ENCODE data around the gene KCNQ1.

Gene KCNQ1

DNA sequence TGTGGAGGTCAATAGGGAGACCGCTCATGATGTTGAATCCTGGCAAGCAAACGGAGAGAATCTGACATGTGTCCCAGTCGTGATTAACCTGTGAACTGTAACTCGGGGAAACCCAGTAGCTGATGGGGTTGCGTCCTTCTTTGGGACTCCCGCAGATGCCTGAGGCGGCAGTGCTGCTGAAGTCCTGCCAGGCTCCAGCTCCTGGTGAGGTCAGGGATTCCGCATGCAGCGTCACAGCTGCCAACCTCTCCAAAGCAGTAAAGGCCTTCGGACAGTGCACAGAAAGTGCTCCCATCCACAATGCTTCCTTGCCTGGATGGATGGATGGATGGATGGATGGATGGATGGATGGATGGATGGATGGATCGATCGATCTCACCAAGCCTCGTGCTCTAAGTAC, 13.5 kb downstream of the KCNQ1 start:
- no peak for ATAC-seq (ENCODE audit: insufficient read depth, low read depth)
- H3K9ac ChIP-seq (ENCODE audit: low read depth, low read length) = no peak overlapping the region
- H2AFZ ChIP-seq (ENCODE audit: low read depth, low read length) = no peak overlapping the region
- no peak for DNase-seq
- H4K20me1 ChIP-seq (ENCODE audit: insufficient read depth, low read length) = no peaks in the 10 kb centered on the region
- H3K36me3 ChIP-seq (ENCODE audit: insufficient read depth, low read length) = no peaks in the 10 kb centered on the region
- TF ChIP-seq EZH2 (IDR thresholded peaks at IDR 0.05; ENCODE audit: borderline replicate concordance, low read depth, low read length, severe bottlenecking) = no peak
- TF ChIP-seq, protein P1, sequence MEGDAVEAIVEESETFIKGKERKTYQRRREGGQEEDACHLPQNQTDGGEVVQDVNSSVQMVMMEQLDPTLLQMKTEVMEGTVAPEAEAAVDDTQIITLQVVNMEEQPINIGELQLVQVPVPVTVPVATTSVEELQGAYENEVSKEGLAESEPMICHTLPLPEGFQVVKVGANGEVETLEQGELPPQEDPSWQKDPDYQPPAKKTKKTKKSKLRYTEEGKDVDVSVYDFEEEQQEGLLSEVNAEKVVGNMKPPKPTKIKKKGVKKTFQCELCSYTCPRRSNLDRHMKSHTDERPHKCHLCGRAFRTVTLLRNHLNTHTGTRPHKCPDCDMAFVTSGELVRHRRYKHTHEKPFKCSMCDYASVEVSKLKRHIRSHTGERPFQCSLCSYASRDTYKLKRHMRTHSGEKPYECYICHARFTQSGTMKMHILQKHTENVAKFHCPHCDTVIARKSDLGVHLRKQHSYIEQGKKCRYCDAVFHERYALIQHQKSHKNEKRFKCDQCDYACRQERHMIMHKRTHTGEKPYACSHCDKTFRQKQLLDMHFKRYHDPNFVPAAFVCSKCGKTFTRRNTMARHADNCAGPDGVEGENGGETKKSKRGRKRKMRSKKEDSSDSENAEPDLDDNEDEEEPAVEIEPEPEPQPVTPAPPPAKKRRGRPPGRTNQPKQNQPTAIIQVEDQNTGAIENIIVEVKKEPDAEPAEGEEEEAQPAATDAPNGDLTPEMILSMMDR (IDR thresholded peaks at IDR 0.05; ENCODE audit: borderline replicate concordance, extremely low read depth, low read length, poor library complexity, severe bottlenecking) = no peak
- no peak overlapping the region for H3K4me3 ChIP-seq (ENCODE audit: low read depth in 1 of 2, low read length in 2 of 2)
- H3K4me1 ChIP-seq (ENCODE audit: insufficient read depth, low read length) = no peaks in the 10 kb centered on the region
- H3K79me2 ChIP-seq (ENCODE audit: insufficient read depth, low read length) = no peaks in the 10 kb centered on the region
- no peak overlapping the region for H3K27ac ChIP-seq (ENCODE audit: low read length)
- no peak overlapping the region for H3K4me2 ChIP-seq (ENCODE audit: insufficient read depth, low read length)
- H3K9me3 ChIP-seq (ENCODE audit: insufficient read depth, low read length, severe bottlenecking) = no peaks in the 10 kb centered on the region
- H3K27me3 ChIP-seq (ENCODE audit: insufficient read depth, low read length, poor library complexity) = no peaks in the 10 kb centered on the region

DNA sequence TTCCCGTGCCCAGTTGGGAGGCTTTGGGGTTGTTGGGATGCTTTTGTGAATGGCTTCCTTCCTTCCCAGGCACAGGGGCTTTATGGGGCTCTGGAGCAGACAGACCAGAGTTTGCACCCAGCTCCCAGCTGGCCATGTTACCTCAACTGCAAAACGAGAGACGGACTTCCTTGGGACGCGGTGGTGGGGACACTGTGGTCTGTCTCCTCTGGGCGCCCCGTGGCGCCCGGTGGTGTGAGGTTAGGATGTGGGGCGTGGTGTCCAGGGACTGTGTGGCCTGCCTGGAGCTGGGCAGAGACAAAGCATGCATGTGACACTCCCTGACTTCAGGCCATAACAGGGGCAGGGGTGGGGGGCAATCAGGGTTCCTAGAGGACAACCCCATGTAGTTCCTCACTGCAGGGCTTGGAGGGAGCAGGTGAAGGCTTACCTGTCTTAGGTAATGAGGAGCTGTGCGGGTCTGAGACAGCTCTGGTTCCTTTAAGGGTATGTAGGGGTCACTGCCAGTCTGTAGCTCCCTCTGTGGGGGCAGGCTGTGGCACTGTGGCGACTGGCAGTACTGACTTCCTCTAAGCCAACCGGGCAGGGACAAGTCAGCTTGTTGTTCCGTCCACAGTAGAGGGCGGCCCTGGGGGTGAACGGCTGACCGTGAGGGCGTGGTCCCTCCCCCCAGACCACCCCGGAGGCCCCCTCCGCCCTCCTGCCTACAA, 14.4 kb downstream of the KCNQ1 start:
- no peaks in the 10 kb centered on the region for H3K79me2 ChIP-seq (ENCODE audit: insufficient read depth, low read length)
- no peaks in the 10 kb centered on the region for H3K36me3 ChIP-seq (ENCODE audit: insufficient read depth, low read length)
- no peak for TF ChIP-seq EZH2 (IDR thresholded peaks at IDR 0.05; ENCODE audit: borderline replicate concordance, low read depth, low read length, severe bottlenecking)
- TF ChIP-seq, protein P1 (IDR thresholded peaks at IDR 0.05; ENCODE audit: borderline replicate concordance, extremely low read depth, low read length, poor library complexity, severe bottlenecking) = no peak
- DNase-seq = no peak
- H3K4me3 ChIP-seq (ENCODE audit: low read depth in 1 of 2, low read length in 2 of 2) = no peak overlapping the region
- H3K9me3 ChIP-seq (ENCODE audit: insufficient read depth, low read length, severe bottlenecking) = no peaks in the 10 kb centered on the region
- H2AFZ ChIP-seq (ENCODE audit: low read depth, low read length) = no peak overlapping the region
- ATAC-seq (ENCODE audit: insufficient read depth, low read depth) = no peak
- H3K4me1 ChIP-seq (ENCODE audit: insufficient read depth, low read length) = no peaks in the 10 kb centered on the region
- H4K20me1 ChIP-seq (ENCODE audit: insufficient read depth, low read length) = peaks cover 4% of the 10 kb centered on the region
- no peaks in the 10 kb centered on the region for H3K27me3 ChIP-seq (ENCODE audit: insufficient read depth, low read length, poor library complexity)
- no peak overlapping the region for H3K27ac ChIP-seq (ENCODE audit: low read length)
- H3K9ac ChIP-seq (ENCODE audit: low read depth, low read length) = no peak overlapping the region
- no peak overlapping the region for H3K4me2 ChIP-seq (ENCODE audit: insufficient read depth, low read length)

DNA sequence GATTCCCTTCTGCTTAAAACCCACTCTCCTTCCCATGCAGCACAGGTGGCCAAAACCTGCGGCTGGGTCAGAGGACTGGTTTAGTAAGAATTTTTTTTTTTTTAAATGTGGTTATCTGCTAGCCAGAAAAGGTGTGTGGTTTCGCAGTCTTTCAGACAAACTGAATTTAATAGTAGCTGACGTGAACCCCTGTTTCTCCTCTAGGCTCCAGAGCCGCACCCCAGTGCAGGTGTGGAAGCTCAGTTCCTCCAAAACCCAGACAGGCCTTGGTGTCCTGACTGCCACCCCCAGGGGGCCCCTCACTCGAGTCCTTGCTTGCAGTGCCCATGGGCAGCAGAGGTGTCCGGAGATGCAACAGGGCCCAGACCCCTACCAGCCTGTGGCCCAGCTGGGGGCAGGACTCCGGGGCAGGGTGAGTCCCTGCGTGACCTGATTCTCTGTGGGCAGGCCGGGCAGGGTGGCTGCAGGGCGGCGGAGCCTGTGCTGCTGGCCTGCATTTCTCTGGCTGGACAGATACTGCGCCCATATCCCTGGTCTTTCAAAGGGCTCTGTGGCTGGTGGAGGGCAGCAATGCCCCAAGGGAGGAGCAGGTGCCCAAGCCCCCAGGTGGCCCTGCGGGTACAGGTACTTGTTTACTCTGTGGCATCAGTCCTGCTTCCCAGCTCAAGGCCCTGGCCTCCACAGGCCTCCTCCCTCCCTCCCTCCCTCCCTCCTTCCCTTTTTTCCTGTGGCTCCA, 15.2 kb downstream of the KCNQ1 start:
- H3K9me3 ChIP-seq (ENCODE audit: insufficient read depth, low read length, severe bottlenecking) = no peaks in the 10 kb centered on the region

More for the DNA sequence above, 15.2 kb downstream of the KCNQ1 start:
- Histone ChIP-seq H3K27me3 (ENCODE audit: insufficient read depth, low read length, poor library complexity) (no peaks in the 10 kb centered on the region), H4K20me1 (ENCODE audit: insufficient read depth, low read length) (peaks cover 4% of the 10 kb centered on the region), H3K36me3 (ENCODE audit: insufficient read depth, low read length) (no peaks in the 10 kb centered on the region), H3K79me2 (ENCODE audit: insufficient read depth, low read length) (no peaks in the 10 kb centered on the region), H3K27ac (ENCODE audit: low read length) (no peak overlapping the region), H3K4me1 (ENCODE audit: insufficient read depth, low read length) (no peaks in the 10 kb centered on the region), H3K9ac (ENCODE audit: low read depth, low read length) (no peak overlapping the region), H2AFZ (ENCODE audit: low read depth, low read length) (no peak overlapping the region), H3K4me2 (ENCODE audit: insufficient read depth, low read length) (no peak overlapping the region), H3K4me3 (ENCODE audit: low read depth in 1 of 2, low read length in 2 of 2) (no peak overlapping the region)
- ATAC-seq (ENCODE audit: insufficient read depth, low read depth) = no peak
- TF ChIP-seq, protein P1 (IDR thresholded peaks at IDR 0.05; ENCODE audit: borderline replicate concordance, extremely low read depth, low read length, poor library complexity, severe bottlenecking) = no peak
- no peak for TF ChIP-seq EZH2 (IDR thresholded peaks at IDR 0.05; ENCODE audit: borderline replicate concordance, low read depth, low read length, severe bottlenecking)
- no peak for DNase-seq
